ENCODE measurements around the gene AMDHD2.
"Not testable (repeated sequence)": the region's sequence is repeated elsewhere in the genome, so short reads cannot be mapped to it uniquely, and the experiment has no call there.

AMDHD2 gene

GRCh38 chr16:2518823-2519710, 1.1 kb upstream of the AMDHD2 start:
- DNase-seq: no peak

GRCh38 chr16:2519711-2520080, 475 bp upstream of the AMDHD2 start:
- DNase-seq: no peak

- peak; percentile 84 to 86 for DNase-seq
Measured at GRCh38 chr16:2520784-2521531, 787 bp downstream of the AMDHD2 start.

DNA sequence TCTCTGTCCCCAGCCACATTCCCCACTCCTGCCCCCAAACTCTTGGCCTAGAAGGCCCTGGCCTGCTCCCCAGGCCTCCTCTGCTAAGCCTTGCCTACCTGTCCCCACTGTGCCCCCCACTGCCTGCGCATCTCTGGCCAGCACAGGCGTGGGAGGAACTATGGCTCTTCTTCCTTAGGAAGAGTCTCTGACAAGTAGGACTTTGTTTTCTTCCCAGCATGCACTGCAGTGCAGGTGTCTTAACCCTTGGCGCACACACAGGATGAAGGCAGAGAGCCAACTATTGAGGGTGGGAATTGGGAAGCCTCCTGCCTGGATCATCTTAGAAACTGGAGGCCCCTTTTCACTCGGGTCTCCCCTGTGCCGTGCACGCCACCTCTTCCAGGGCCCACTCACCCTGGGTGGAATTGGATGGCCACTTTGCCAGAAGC, 3.6 kb downstream of the AMDHD2 start:
- DNase-seq: no peak

DNA sequence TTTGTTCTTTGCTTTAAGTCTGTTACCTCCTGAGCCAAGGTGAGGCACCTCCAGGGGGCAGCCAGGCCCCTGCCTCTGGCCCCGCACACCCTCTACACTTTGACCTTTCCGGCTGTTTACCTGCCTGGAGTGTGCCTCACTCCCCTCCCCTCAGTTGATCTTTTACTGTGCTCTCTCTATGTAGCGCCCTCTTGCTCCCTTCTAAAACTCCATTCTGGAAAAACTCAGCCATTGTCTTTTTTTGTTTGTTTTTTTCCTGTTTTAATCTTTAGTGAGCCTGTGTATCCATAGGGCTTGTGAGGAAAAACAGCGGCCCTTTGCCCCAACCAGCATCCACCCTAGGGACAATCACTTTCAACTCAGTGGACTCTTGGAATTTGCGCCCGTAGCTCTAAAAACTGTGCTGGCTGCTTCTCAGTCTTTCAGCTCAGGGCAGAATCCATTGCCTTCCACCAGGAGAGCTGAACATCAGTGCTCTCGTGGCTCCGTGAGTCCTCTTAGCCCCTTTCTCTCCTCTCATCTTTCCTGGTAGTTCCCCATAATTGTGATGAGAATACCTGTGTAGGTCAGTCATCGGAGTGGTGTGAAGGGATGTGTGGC, 4.3 kb downstream of the AMDHD2 start:
- DNase-seq: no peak

DNA sequence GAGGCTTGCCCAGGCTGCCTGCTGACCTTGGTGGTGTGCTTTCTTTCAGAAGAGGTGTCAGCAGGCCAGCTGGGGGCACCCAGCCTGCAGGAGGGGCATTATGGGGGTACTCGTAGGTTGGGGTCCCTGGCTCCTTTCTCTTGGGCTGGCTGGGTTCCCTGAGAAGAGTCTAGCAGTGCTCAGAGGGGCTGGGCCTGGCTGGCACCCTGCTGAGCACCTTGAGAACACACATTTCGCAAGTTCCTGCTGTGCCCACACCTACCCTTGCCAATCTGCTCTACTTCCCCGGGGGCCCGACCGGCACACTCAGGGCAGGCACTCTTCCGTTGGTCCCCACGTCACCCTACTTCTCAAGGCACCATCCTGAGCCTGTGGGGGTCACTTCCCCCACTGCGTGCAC, 6.0 kb downstream of the AMDHD2 start:
- no peak for DNase-seq

- DNase-seq: no peak
Measured at GRCh38 chr16:2527071-2527783, 7.1 kb downstream of the AMDHD2 start.

- no peak for DNase-seq
Measured at GRCh38 chr16:2527784-2528100, 7.6 kb downstream of the AMDHD2 start.

- DNase-seq: no peak
Measured at GRCh38 chr16:2528161-2529060, 8.2 kb downstream of the AMDHD2 start.

DNA sequence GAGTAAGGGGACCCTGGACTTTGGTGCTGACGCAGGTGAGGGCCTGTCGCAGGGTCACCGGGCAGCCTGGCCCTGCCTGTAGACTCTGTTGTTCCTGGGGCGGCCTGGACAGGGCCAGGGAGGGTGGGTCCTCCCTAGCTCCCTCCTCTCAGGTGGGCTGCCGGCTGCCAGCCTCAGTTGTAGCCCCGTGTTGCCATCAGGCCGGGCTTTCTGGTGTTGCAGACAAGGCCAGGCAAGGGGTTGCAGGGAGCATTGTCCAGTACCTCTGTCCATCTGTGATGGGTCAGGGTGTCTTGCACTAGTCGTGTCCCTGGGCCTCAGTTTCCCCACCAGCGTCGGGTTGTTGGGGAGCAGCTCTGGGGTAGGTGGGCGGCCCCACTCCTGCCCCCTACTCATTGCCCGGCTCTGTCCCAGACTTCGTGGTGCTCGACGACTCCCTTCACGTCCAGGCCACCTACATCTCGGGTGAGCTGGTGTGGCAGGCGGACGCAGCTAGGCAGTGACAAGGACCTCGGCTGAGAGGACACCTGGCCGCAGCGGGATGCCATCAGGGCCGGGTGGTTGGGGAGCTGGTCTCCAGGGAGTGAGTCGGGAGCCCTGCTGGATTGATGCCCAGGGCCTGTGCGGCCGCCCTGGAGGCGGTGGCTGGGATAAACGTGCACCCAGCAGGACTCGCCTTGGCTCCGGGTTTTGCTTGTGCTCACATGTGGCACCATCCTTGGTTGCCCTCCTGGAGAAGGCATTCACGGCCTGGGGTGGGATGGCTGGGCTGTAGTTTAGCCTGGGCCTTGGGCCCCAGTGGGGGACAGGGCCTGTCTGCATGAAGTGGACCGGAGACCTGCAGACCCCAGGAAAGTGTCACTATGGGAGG, 9.1 kb downstream of the AMDHD2 start:
- no peak for DNase-seq

GRCh38 chr16:2529961-2530628, 9.9 kb downstream of the AMDHD2 start:
- no peak for DNase-seq

- DNase-seq: no peak
Measured at GRCh38 chr16:2530629-2531318, 10.6 kb downstream of the AMDHD2 start.

DNA sequence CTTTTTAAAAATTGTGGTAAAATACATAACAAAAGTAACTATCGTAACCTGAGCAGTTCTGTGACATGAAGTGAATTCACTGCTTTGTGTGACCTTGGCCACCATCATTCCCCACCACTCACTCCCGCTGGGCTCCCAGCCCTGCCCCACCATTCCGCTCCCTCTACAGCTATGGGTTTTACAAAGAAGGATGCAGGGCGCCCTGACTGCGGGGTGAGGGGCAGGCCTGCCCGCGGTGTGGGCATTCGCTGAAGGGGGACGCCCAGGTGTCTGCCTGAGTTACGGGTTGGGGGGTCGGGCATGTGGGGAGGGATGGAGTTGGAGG, 11.2 kb downstream of the AMDHD2 start, which contains the start of gene CEMP1:
Gene CEMP1, minus strand, starts transcription at position 38 of the 325 bp plus-strand sequence. CDS start 335 bp downstream, outside the sequence.
- DNase-seq: no peak

GRCh38 chr16:2531696-2532493, 11.7 kb downstream of the AMDHD2 start:
- DNase-seq: peak; percentile 97

DNA sequence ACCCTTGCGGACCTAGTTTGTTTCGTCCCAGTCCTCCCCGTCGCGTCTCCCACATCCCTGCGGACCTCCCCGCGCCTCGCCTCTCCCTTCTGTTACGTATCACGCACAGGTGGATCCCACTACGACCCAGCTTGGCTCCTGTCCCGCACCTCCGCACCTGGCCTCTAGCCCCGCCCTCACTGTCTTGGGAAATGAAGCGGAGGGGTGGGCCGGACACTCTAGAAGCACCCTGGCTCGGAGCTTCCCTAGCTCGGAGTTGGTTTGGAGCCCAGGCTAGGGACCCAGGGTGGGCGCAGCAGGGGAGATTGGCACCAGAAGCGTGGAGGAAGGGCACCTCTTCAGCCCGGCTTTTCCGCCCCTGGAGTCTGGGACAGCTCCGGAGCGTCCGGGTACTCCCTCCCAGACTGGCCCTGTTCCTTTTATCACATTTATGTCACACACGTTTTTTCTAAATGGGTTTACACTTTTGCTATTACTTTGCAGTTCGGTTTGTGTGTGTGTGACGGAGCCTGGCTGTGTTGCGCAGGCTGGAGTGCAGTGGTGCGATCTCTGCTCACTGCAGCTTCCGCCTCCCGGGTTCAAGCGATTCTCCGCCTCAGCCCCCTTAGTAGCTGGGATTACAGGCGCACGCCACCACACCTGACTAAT, 12.4 kb downstream of the AMDHD2 start:
- DNase-seq: peak; percentile 75 to 79

DNA sequence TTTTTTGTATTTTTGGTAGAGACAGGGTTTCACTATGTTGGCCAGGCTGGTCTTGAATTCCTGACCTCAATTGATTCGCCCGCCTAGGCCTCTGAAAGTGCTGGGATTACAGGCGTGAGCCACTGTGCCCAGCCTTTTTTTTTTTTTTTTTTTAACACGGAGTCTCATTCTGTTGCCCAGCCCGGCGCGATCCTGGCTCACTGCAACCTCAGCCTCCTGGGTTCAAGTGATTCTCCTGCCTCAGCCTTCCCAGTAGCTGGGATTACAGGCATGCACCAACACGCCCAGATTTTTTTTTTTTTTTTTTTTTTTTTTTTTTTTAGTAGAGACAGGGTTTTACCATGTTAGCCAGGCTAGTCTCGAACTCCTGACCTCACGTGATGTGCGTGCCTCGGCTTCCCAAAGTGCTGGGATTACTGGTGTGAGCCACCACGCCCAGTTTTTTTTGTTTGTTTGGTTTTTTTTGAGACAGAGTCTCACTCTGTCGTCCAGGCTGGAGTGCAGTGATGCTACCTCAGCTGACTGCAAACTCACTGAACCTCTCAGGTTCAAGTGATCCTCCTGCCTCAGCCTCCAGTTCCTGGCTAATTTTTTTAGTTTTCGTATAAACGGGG, 13.1 kb downstream of the AMDHD2 start:
- DNase-seq: not testable (repeated sequence)

- no peak for DNase-seq
Measured at GRCh38 chr16:2533912-2534311, 13.7 kb downstream of the AMDHD2 start.

DNA sequence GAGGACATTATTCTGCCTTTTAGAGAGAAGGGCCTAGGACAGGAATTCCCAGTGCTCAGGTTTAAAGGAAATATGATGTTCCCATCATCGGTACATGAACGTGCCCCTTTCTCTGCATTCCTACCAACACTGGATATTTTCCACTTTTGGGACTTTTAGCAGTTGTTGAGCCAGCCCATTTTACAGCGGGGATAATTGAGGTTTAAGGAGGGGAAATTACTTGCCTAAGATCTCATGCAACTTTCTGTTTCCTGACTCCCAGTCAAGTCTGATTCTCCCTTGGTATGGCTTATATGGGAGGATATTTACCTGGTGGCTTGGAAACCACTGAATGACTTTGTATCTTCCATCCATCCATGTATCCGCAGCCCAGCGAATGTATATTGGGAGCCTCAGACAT, 14.2 kb downstream of the AMDHD2 start:
- not testable (repeated sequence) for DNase-seq
